IMR-90 (cell line): ENCODE measurements around the gene CRISPLD2. TPM values are rescaled to one million over a fixed set of nuclear protein-coding genes. Genes with fewer than 3 reads are reported as not detected.

Experiments
- ATAC-seq: fragments of 200-7000 bp; cut with Tn5 transposase; 2 replicates; pipeline ENCODE4 v1.9.1; 2020; ENCODE audit warnings: low read depth, mild to moderate bottlenecking, moderate library complexity
- BruUV-seq: library from RNA; stranded (reverse); fragments of 400-500 nt; replicated peaks from 2 replicates; lab custom pipeline; 2021; lab: Mats Ljungman, UMichigan
- CTCF ChIA-PET: fragments of 300-600 bp; formaldehyde crosslinking; extraction: SDS; loops from one replicate; lab custom pipeline; 2021; ENCODE audit warnings: antibody characterized with exemption; lab: Yijun Ruan, JAX
- POLR2A ChIA-PET: fragments of 300-600 bp; sonication (Branson Sonifier 250); formaldehyde crosslinking; loops from one replicate; lab custom pipeline; 2022; ENCODE audit warnings: antibody characterized with exemption; ENCODE audit not compliant: unreplicated experiment; lab: Charles Lee
- DNase-seq: peaks from one replicate; pipeline ENCODE4 v3.0.0; 2013
- H2AFZ ChIP-seq: replicated peaks from 2 replicates; pipeline ENCODE3; 2013; ENCODE audit warnings: low read length, mild to moderate bottlenecking; ENCODE audit not compliant: poor library complexity
- H2AK5ac ChIP-seq: 2 replicates; pipeline ENCODE4 v1.6.1; 2013; ENCODE audit warnings: low read depth, low read length, inconsistent platforms
- H2AK9ac ChIP-seq: replicated peaks from 2 replicates; pipeline ENCODE3; 2013; ENCODE audit warnings: mild to moderate bottlenecking, low read depth, low read length, moderate library complexity; ENCODE audit not compliant: poor library complexity
- H2BK120ac ChIP-seq: 2 replicates; pipeline ENCODE4 v1.6.1; 2013; ENCODE audit warnings: low read depth, low read length, inconsistent platforms
- H2BK15ac ChIP-seq: 3 replicates; pipeline ENCODE4 v1.6.1; 2013; ENCODE audit warnings: low read depth, low read length, inconsistent platforms
- H2BK20ac ChIP-seq: 2 replicates; pipeline ENCODE4 v1.6.1; 2013; ENCODE audit warnings: low read depth, mild to moderate bottlenecking, inconsistent platforms, low read length, moderate library complexity
- H2BK5ac ChIP-seq: 2 replicates; pipeline ENCODE4 v1.6.1; 2013; ENCODE audit warnings: mild to moderate bottlenecking, low read depth, low read length, inconsistent platforms; ENCODE audit not compliant: poor library complexity, severe bottlenecking
- H3K14ac ChIP-seq: replicated peaks from 2 replicates; pipeline ENCODE4 v1.6.1; 2013; ENCODE audit warnings: low read depth, low read length, inconsistent platforms
- H3K18ac ChIP-seq: 2 replicates; pipeline ENCODE4 v1.6.1; 2013; ENCODE audit warnings: low read depth, low read length, control low read depth
- H3K23ac ChIP-seq: 2 replicates; pipeline ENCODE4 v1.6.1; 2013; ENCODE audit warnings: low read depth, low read length, inconsistent platforms
- H3K27ac ChIP-seq: 2 replicates; pipeline ENCODE4 v1.5.1; 2013; ENCODE audit warnings: mild to moderate bottlenecking, control low read depth, low read length; ENCODE audit not compliant: insufficient read depth
- H3K27me3 ChIP-seq: 2 replicates; pipeline ENCODE4 v1.6.1; 2013; ENCODE audit warnings: low read length; ENCODE audit not compliant: control insufficient read depth, insufficient read depth
- H3K36me3 ChIP-seq: 2 replicates; pipeline ENCODE4 v1.6.1; 2013; ENCODE audit warnings: low read length, mixed read lengths; ENCODE audit not compliant: control insufficient read depth, insufficient read depth
- H3K4ac ChIP-seq: 2 replicates; pipeline ENCODE4 v1.6.1; 2013; ENCODE audit warnings: low read depth, low read length, inconsistent platforms
- H3K4me1 ChIP-seq: 2 replicates; pipeline ENCODE4 v1.6.1; 2013; ENCODE audit warnings: low read length, mixed read lengths; ENCODE audit not compliant: control insufficient read depth, insufficient read depth
- H3K4me2 ChIP-seq: 2 replicates; pipeline ENCODE4 v1.6.1; 2013; ENCODE audit warnings: low read depth, mild to moderate bottlenecking, control low read depth, low read length, moderate library complexity
- H3K4me3 ChIP-seq: 2 replicates; pipeline ENCODE4 v1.5.1; 2013; ENCODE audit warnings: low read depth, mild to moderate bottlenecking, control low read depth, low read length, moderate library complexity; ENCODE audit not compliant: insufficient read depth
- H3K56ac ChIP-seq: 2 replicates; pipeline ENCODE4 v1.6.1; 2013; ENCODE audit warnings: low read length, inconsistent platforms; ENCODE audit not compliant: insufficient read depth; ENCODE audit errors: extremely low read depth
- H3K79me1 ChIP-seq, 2 experiments: 2 replicates each; pipeline ENCODE4 v1.6.1; 2013; ENCODE audit warnings: low read length in 2 of 2, inconsistent platforms in 1 of 2, low read depth in 1 of 2
- H3K9ac ChIP-seq: 2 replicates; pipeline ENCODE4 v1.6.1; 2013; ENCODE audit warnings: low read depth, low read length, control low read depth
- H3K9me1 ChIP-seq: 2 replicates; pipeline ENCODE4 v1.6.1; 2013; ENCODE audit warnings: low read length, inconsistent platforms; ENCODE audit not compliant: insufficient read depth
- H3K9me3 ChIP-seq: 2 replicates; pipeline ENCODE4 v1.6.1; 2013; ENCODE audit warnings: low read length; ENCODE audit not compliant: control insufficient read depth, insufficient read depth
- H4K20me1 ChIP-seq: 2 replicates; pipeline ENCODE4 v1.6.1; 2013; ENCODE audit warnings: low read length, inconsistent platforms; ENCODE audit not compliant: insufficient read depth
- H4K5ac ChIP-seq: 2 replicates; pipeline ENCODE4 v1.6.1; 2013; ENCODE audit warnings: mild to moderate bottlenecking, low read depth, low read length, control low read depth
- H4K8ac ChIP-seq, 2 experiments: 2 replicates each; pipeline ENCODE4 v1.6.1; 2013; ENCODE audit warnings: low read depth in 2 of 2, low read length in 2 of 2, control low read depth in 1 of 2, inconsistent platforms in 1 of 2
- H4K91ac ChIP-seq: 2 replicates; pipeline ENCODE4 v1.6.1; 2013; ENCODE audit warnings: low read depth, low read length, inconsistent platforms; ENCODE audit not compliant: insufficient read depth
- CTCF ChIP-seq: conservative IDR thresholded peaks from 2 replicates; pipeline ENCODE4 v1.5.1; 2012; ENCODE audit warnings: mild to moderate bottlenecking, low read depth, low read length, improper control_type of control experiment
- MAFK ChIP-seq: IDR thresholded peaks from 2 replicates; pipeline ENCODE4 v1.6.1; 2012; ENCODE audit warnings: low read depth, low read length, improper control_type of control experiment
- MXI1 ChIP-seq: IDR thresholded peaks from 2 replicates; pipeline ENCODE4 v1.6.1; 2012; ENCODE audit warnings: low read depth, mild to moderate bottlenecking, low read length, moderate library complexity, borderline replicate concordance
- POLR2A ChIP-seq: IDR thresholded peaks from 2 replicates; pipeline ENCODE4 v1.6.1; 2012; ENCODE audit warnings: mild to moderate bottlenecking, low read depth, low read length
- USF2 ChIP-seq: fragments of 150-350 bp; IDR thresholded peaks from 2 replicates; pipeline ENCODE4 v1.6.1; 2017; ENCODE audit warnings: mild to moderate bottlenecking, antibody characterized with exemption, low read length, low read depth
- WGBS, 2 experiments: methylation state at CpG; one replicate each; pipeline versions ENCODE4 v1.1.5 to v1.1.7; 2013; ENCODE audit warnings: missing lambda C conversion rate in 2 of 2; ENCODE audit not compliant: insufficient read length in 1 of 2; ENCODE audit errors: extremely low coverage in 2 of 2; 5-methylcytosine and 5-hydroxymethylcytosine counted together
- dilution Hi-C: fragments of 300-500 bp; cut with HindIII; formaldehyde crosslinking; loops from one replicate; pipeline ENCODE4 v1.14.3; 2018; ENCODE audit warnings: low sequenced_read_pairs; ENCODE audit not compliant: unreplicated experiment
- in situ Hi-C: fragments of 300-500 bp; cut with MboI; formaldehyde crosslinking; loops from 3 replicates; pipeline ENCODE4 v1.14.3; 2019; ENCODE audit warnings: low sequenced_read_pairs, inconsistent platforms, mixed read lengths
- intact Hi-C: fragments of 100-400 bp; cut with micrococcal nuclease; formaldehyde crosslinking; loops from 2 replicates; pipeline ENCODE4 v1.10.0; 2022
- polyA plus RNA-seq, 3 experiments: library from polyadenylated mRNA; depleted of rRNA; stranded (reverse); fragments of >200 nt; gene quantifications; 2 replicates each; pipeline ENCODE4 v1.2.3, GENCODE V29; 2012; ENCODE audit warnings: low replicate concordance in 1 of 3
- total RNA-seq: library from RNA; depleted of rRNA; stranded (reverse); fragments of >200 nt; gene quantifications from 2 replicates; pipeline ENCODE4 v1.2.3, GENCODE V29; 2012

CRISPLD2 gene
- total and polyA plus RNA-seq, 2 of the 4 experiments (the other 2 are of a cell fraction): 23.1 to 37.5 TPM

GRCh38 chr16:84842516-84843148, 22.8 kb downstream of the CRISPLD2 start:
- in situ Hi-C loops (no loop called here), dilution Hi-C loops (no loop called here), intact Hi-C loops (no loop called here)
- peaks cover 3% of the 10 kb centered on the region; the same call in 1 of the 2 replicates for H4K20me1 ChIP-seq
- no peak overlapping the region for H3K56ac ChIP-seq
- H3K4ac ChIP-seq: no peak overlapping the region
- no peak overlapping the region; the same call in 1 of the 2 replicates for H3K14ac ChIP-seq
- H3K9me1 ChIP-seq: peaks cover 21% of the 10 kb centered on the region
- no TSS peak for BruUV-seq
- no peak overlapping the region for H2BK15ac ChIP-seq
- no peak overlapping the region for H3K9ac ChIP-seq
- no peak for DNase-seq
- H2BK20ac ChIP-seq: no peak overlapping the region
- 80% methylated on average over 14 of the region's 18 CpGs; no CpG with 5 or more reads in 1 of the 2 experiments for WGBS, 2 experiments
- H2BK5ac ChIP-seq: no peak overlapping the region
- peaks cover 56% of the 10 kb centered on the region for H3K36me3 ChIP-seq
- TF ChIP-seq POLR2A: no peak
- TF ChIP-seq MXI1: no peak
- no peak for TF ChIP-seq MAFK
- TF ChIP-seq CTCF: no peak
- no peak for TF ChIP-seq USF2
- POLR2A ChIA-PET: no interaction called here
- no peak overlapping the region for H3K27ac ChIP-seq
- H3K9me3 ChIP-seq: no peaks in the 10 kb centered on the region
- no peak overlapping the region for H3K18ac ChIP-seq
- ATAC-seq: no peak
- H4K8ac ChIP-seq: peak overlapping the region in 1 of 2 experiments; percentile 1; a peak in 1 of 4 replicates
- CTCF ChIA-PET: no interaction called here
- H2AFZ ChIP-seq: no peak overlapping the region
- H3K27me3 ChIP-seq: no peaks in the 10 kb centered on the region
- no peak overlapping the region for H3K4me2 ChIP-seq
- no peak overlapping the region for H3K4me3 ChIP-seq
- 0 out of 2 replicates have a peak overlapping the region, but pooled peaks have one; percentile 24 for H3K23ac ChIP-seq
- peaks cover 23% of the 10 kb centered on the region for H3K4me1 ChIP-seq
- H4K5ac ChIP-seq: no peak overlapping the region
- H2AK9ac ChIP-seq: no peak overlapping the region
- H4K91ac ChIP-seq: no peak overlapping the region
- H3K79me1 ChIP-seq: peaks cover 14 to 49% of the 10 kb centered on the region in 2 experiments; a peak in 3 of 4 replicates
- H2AK5ac ChIP-seq: no peak overlapping the region
- H2BK120ac ChIP-seq: no peak overlapping the region
